OCI-LY1 (cell line): ENCODE data around the gene ELAVL4.

Experiments used
- H2AFZ ChIP-seq: fragments of 200-600 bp; sonication (generic), shearing (Covaris generic); 2 replicates; pipeline ENCODE4 v1.6.0; 2014; ENCODE audit warnings: antibody characterized with exemption, mild to moderate bottlenecking, low read length
- H3F3A ChIP-seq: fragments of 200-600 bp; sonication (generic), shearing (Covaris generic); 2 replicates; pipeline ENCODE4 v1.6.0; 2014; ENCODE audit warnings: mild to moderate bottlenecking, antibody characterized with exemption, low read length, moderate library complexity; ENCODE audit not compliant: insufficient read depth
- H3K27ac ChIP-seq: fragments of 200-600 bp; sonication (generic); 2 replicates; pipeline ENCODE4 v1.5.1; 2014; ENCODE audit warnings: low read length, mixed run types, mild to moderate bottlenecking, low read depth; ENCODE audit not compliant: poor library complexity, severe bottlenecking
- H3K27me3 ChIP-seq: fragments of 200-600 bp; sonication (generic); 2 replicates; pipeline ENCODE4 v1.6.0; 2014; ENCODE audit warnings: antibody characterized with exemption, mild to moderate bottlenecking, low read length, moderate library complexity; ENCODE audit not compliant: insufficient read depth
- H3K36me3 ChIP-seq: fragments of 200-600 bp; sonication (generic); 2 replicates; pipeline ENCODE4 v1.6.1; 2014; ENCODE audit warnings: mild to moderate bottlenecking, antibody characterized with exemption, low read length, moderate library complexity, mixed read lengths; ENCODE audit not compliant: insufficient read depth
- H3K4me1 ChIP-seq: fragments of 200-600 bp; sonication (generic); 2 replicates; pipeline ENCODE4 v1.5.1; 2014; ENCODE audit warnings: mild to moderate bottlenecking, low read length, moderate library complexity; ENCODE audit not compliant: insufficient read depth, severe bottlenecking
- H3K4me2 ChIP-seq: fragments of 200-600 bp; sonication (generic), shearing (Covaris generic); 2 replicates; pipeline ENCODE4 v1.6.1; 2014; ENCODE audit warnings: low read length
- H3K4me3 ChIP-seq: fragments of 200-600 bp; sonication (generic); 2 replicates; pipeline ENCODE4 v1.5.1; 2014; ENCODE audit warnings: low read length, low read depth, mild to moderate bottlenecking, mixed read lengths; ENCODE audit not compliant: poor library complexity, severe bottlenecking
- H3K79me2 ChIP-seq: fragments of 200-600 bp; shearing (Covaris generic); 2 replicates; pipeline ENCODE4 v1.6.1; 2016; ENCODE audit warnings: mixed run types, low read length, mixed read lengths; ENCODE audit not compliant: insufficient read depth
- H3K9ac ChIP-seq: fragments of 200-600 bp; sonication (generic), shearing (Covaris generic); 2 replicates; pipeline ENCODE4 v1.6.1; 2014; ENCODE audit warnings: mild to moderate bottlenecking, low read length, mixed read lengths
- H3K9me2 ChIP-seq: fragments of 200-600 bp; sonication (generic), shearing (Covaris generic); 2 replicates; pipeline ENCODE4 v1.6.1; 2014; ENCODE audit warnings: low read depth, mild to moderate bottlenecking, low read length, mixed read lengths
- H3K9me3 ChIP-seq: fragments of 200-600 bp; shearing (Covaris generic); 2 replicates; pipeline ENCODE4 v1.6.1; 2014; ENCODE audit warnings: low read length, mixed read lengths
- H4K20me1 ChIP-seq: fragments of 200-600 bp; sonication (generic), shearing (Covaris generic); 2 replicates; pipeline ENCODE4 v1.6.0; 2016; ENCODE audit warnings: mild to moderate bottlenecking, low read length; ENCODE audit not compliant: insufficient read depth
- CTCF ChIP-seq: fragments of 200-600 bp; sonication (generic), shearing (Covaris generic); IDR thresholded peaks from 2 replicates; pipeline ENCODE4 v1.5.1; 2017; ENCODE audit warnings: mild to moderate bottlenecking, antibody characterized with exemption, low read length, moderate library complexity, mixed read lengths
- EZH2 ChIP-seq: fragments of 200-600 bp; sonication (generic), shearing (Covaris generic); IDR thresholded peaks from 2 replicates; pipeline ENCODE4 v1.8.0; 2017; ENCODE audit warnings: borderline replicate concordance, mixed run types, mild to moderate bottlenecking, antibody characterized with exemption, low read length, moderate library complexity, mixed read lengths

The ELAVL4 gene

DNA sequence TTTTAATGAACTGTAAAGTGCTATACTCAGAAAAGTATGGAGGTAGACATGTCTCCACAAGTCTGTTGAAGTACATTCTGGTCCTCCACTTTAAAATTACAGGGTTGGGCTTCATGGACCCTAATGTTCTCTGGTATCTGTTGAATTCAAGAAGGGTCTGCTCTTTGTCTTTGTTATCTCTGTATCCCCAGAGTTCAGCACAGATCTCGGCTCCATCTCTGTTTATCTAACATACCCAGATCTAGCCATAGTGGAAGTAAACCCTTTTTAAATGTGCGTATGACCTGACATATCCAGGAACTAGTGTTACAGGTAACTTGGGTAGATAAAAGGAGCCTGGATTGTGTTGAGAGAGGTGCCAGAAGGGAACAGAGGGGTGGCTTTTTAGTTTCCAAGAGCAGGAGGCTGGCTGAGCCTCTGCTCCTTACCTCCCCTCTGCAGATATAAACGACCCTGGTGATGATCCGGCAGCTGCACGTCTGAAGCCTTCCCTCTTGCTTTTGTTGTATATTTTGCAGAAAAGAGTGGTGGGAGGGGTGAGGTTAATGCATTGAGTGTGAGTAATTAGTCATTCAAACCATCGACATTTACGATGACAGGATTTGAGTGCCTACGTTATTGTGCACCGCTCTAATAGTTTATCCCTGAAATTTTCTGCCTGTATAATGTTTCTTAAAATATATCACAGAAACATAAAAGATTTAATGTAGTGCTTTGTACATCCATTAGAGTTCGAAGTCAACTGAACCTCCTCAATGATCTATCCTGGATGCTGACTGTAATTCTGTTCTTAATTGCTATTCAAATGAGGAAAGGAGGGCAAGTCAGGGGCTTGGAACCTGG, 30.8 kb downstream of the ELAVL4 start:
- Histone ChIP-seq H3K9ac (no peak overlapping the region), H3K4me3 (no peak overlapping the region), H3K9me3 (no peaks in the 10 kb centered on the region), H3K27ac (no peak overlapping the region), H3K27me3 (0 out of 2 replicates have a peak, but pooled peaks cover 7% of the 10 kb centered on the region), H3K36me3 (no peaks in the 10 kb centered on the region), H3K79me2 (no peaks in the 10 kb centered on the region), H3K4me1 (no peaks in the 10 kb centered on the region), H2AFZ (no peak overlapping the region), H3K9me2 (no peaks in the 10 kb centered on the region), H3K4me2 (no peak overlapping the region), H3F3A (no peaks in the 10 kb centered on the region), H4K20me1 (no peaks in the 10 kb centered on the region)
- TF ChIP-seq EZH2 (no peak), CTCF (no peak)

DNA sequence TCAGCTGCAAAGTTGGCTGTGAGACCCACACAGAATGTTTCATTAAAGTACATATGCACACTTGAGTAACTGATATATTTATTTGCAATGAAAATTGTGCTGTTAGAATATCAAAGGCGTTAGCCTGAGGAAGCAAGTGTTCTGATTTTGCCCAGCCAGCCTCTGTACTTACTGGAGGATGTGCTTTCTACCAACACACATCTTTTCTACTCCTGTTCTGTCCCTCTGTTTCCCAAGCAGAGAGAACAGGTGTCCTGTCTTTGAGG, 31.4 kb downstream of the ELAVL4 start:
- Histone ChIP-seq H3K9me3 (no peaks in the 10 kb centered on the region), H3F3A (no peaks in the 10 kb centered on the region), H3K36me3 (no peaks in the 10 kb centered on the region), H3K4me3 (no peak overlapping the region), H3K27ac (no peak overlapping the region), H4K20me1 (no peaks in the 10 kb centered on the region), H3K79me2 (no peaks in the 10 kb centered on the region), H3K4me2 (no peak overlapping the region), H3K27me3 (0 out of 2 replicates have a peak, but pooled peaks cover 7% of the 10 kb centered on the region), H2AFZ (no peak overlapping the region), H3K9me2 (no peaks in the 10 kb centered on the region), H3K9ac (no peak overlapping the region), H3K4me1 (no peaks in the 10 kb centered on the region)
- TF ChIP-seq EZH2 (no peak), CTCF (no peak)

DNA sequence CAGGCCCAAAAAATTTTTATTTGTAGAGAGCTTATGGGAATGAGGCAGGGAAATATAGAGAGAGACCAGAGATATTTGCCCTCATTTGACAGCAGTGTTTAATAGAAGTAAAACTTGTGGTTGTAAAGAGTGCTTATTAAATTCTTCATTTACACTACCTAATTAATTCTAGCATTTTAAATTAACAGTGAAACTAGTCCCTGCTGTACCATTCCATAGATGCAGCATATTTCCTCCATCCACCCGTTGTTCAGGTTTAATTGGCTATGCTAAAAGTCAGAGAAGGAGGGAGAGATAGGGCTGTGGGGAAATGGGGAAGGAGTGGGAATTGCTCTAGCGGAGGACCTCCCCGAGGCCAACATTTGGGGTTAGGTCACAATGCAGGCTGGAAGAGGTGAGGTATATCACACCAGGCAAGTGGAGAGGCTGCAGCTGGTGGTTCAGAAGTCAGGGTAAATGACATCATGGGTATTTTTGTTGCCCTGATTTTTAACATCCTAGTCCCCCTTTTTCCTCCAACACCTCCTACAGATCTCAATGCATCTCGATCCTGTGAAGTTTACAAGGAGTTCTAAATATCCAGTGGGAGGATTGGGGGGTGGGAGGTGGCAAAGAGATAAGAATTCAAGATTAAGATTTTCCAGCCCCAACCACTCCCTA, 38.6 kb downstream of the ELAVL4 start:
- no peak overlapping the region for H3K4me3 ChIP-seq
- no peak overlapping the region for H2AFZ ChIP-seq
- no peaks in the 10 kb centered on the region for H3F3A ChIP-seq
- H3K9me3 ChIP-seq: no peaks in the 10 kb centered on the region
- H3K4me1 ChIP-seq: no peaks in the 10 kb centered on the region
- TF ChIP-seq CTCF: no peak
- no peak for TF ChIP-seq EZH2
- H3K36me3 ChIP-seq: no peaks in the 10 kb centered on the region
- no peak overlapping the region for H3K27ac ChIP-seq
- H3K79me2 ChIP-seq: no peaks in the 10 kb centered on the region
- H3K9me2 ChIP-seq: no peaks in the 10 kb centered on the region
- H3K4me2 ChIP-seq: no peak overlapping the region
- H3K9ac ChIP-seq: no peak overlapping the region
- no peaks in the 10 kb centered on the region for H4K20me1 ChIP-seq
- H3K27me3 ChIP-seq: 0 out of 2 replicates have a peak, but pooled peaks cover 6% of the 10 kb centered on the region
